ENCODE measurements around the gene HEATR5B. TPM values are rescaled to one million over a fixed set of nuclear protein-coding genes. Genes with fewer than 3 reads are reported as not detected.
A peak's percentile ranks its signal among the peaks of the same experiment; 100 is the strongest.

HEATR5B gene
- total and polyA plus RNA-seq, 4 experiments from 2014 or later = 6.1 to 55.2 (median 36.6) TPM

DNA sequence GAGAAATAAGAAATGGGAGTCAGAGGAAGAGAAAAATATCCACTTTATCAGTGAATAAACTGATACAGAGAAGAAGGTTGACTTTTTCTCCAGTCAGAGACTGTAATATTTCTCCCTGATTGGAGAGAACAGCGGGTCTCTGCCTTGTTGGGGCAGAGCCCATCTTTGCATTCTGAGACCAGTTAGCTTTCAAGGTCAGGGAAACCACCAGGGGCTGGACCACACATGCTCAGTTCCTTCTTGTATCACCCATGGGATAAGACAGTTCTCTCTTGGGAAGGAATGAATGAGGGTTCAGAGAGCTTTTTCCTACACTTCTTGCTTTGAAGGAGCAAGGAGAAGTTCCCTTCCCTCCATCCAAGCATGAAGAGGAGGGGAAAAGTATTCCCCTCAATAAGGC lies 12.4 kb upstream of the HEATR5B start:
- Mint-ChIP-seq H3K4me1 (no peaks in the 10 kb centered on the region), H3K4me3 (no peak overlapping the region), H3K9me3 (no peaks in the 10 kb centered on the region), H3K36me3 (peaks cover 45 to 72% of the 10 kb centered on the region in 2 donors), H3K27ac (peak overlapping the region in 4 of 7 donors; percentile 12 to 83 (median 72)), H3K27me3 (no peaks in the 10 kb centered on the region)
- Histone ChIP-seq H3K4me3 (ENCODE audit: low read length in 2 of 2) (no peak overlapping the region), H3K27ac (ENCODE audit: low read depth, low read length) (no peak overlapping the region), H3K36me3 (ENCODE audit: insufficient read depth, low read length) (peaks cover 51% of the 10 kb centered on the region), H3K27me3 (ENCODE audit: insufficient read depth, low read length) (no peaks in the 10 kb centered on the region), H3K9me3 (ENCODE audit: control insufficient read depth in 1 of 2, low read length in 2 of 2) (no peaks in the 10 kb centered on the region), H3K4me1 (ENCODE audit: insufficient read depth, low read length) (no peaks in the 10 kb centered on the region)
- CTCF ChIA-PET (ENCODE audit: partially characterized antibody) = no interaction called here
- DNase-seq = no peak
- POLR2A ChIA-PET (ENCODE audit: partially characterized antibody) = no interaction called here
- intact Hi-C loops (cut with micrococcal nuclease) = no loop called here

- Histone ChIP-seq H3K27ac (ENCODE audit: low read depth, low read length) (no peak overlapping the region), H3K27me3 (ENCODE audit: insufficient read depth, low read length) (no peaks in the 10 kb centered on the region), H3K4me1 (ENCODE audit: insufficient read depth, low read length) (no peaks in the 10 kb centered on the region), H3K36me3 (ENCODE audit: insufficient read depth, low read length) (peaks cover 32% of the 10 kb centered on the region), H3K9me3 (ENCODE audit: control insufficient read depth in 1 of 2, low read length in 2 of 2) (no peaks in the 10 kb centered on the region), H3K4me3 (ENCODE audit: low read length in 2 of 2) (no peak overlapping the region)
- Mint-ChIP-seq H3K9me3 (no peaks in the 10 kb centered on the region), H3K4me1 (peaks cover 3 to 18% (median 9%) of the 10 kb centered on the region in 4 donors), H3K27ac (no peak overlapping the region), H3K27me3 (no peaks in the 10 kb centered on the region), H3K36me3 (peaks cover 34 to 58% of the 10 kb centered on the region in 2 donors), H3K4me3 (no peak overlapping the region)
- POLR2A ChIA-PET (ENCODE audit: partially characterized antibody) = no interaction called here
- DNase-seq = no peak
- intact Hi-C loops (cut with micrococcal nuclease) = no loop called here
- CTCF ChIA-PET (ENCODE audit: partially characterized antibody) = no interaction called here
Measured at GRCh38 chr2:37091873-37092272, 7.7 kb upstream of the HEATR5B start.

- Mint-ChIP-seq H3K36me3 (peaks cover 29 to 44% of the 10 kb centered on the region in 2 donors), H3K9me3 (no peaks in the 10 kb centered on the region), H3K4me1 (peaks cover 5 to 19% (median 10%) of the 10 kb centered on the region in 4 donors), H3K27ac (peak overlapping the region in 1 of 7 donors; percentile 56), H3K27me3 (no peaks in the 10 kb centered on the region), H3K4me3 (no peak overlapping the region)
- intact Hi-C loops (cut with micrococcal nuclease) = no loop called here
- DNase-seq = no peak
- H3K9me3 ChIP-seq (ENCODE audit: control insufficient read depth in 1 of 2, low read length in 2 of 2) = no peaks in the 10 kb centered on the region
- H3K4me3 ChIP-seq (ENCODE audit: low read length in 2 of 2) = no peak overlapping the region
- POLR2A ChIA-PET (ENCODE audit: partially characterized antibody) = interaction anchor here (0.9 kb wide), 1 partner anchor 16 kb away, joined by 3 read pairs; no protein-coding TSS in a partner anchor
- H3K36me3 ChIP-seq (ENCODE audit: insufficient read depth, low read length) = peaks cover 21% of the 10 kb centered on the region
- H3K4me1 ChIP-seq (ENCODE audit: insufficient read depth, low read length) = peaks cover 4% of the 10 kb centered on the region
- CTCF ChIA-PET (ENCODE audit: partially characterized antibody) = no interaction called here
- no peak overlapping the region for H3K27ac ChIP-seq (ENCODE audit: low read depth, low read length)
- H3K27me3 ChIP-seq (ENCODE audit: insufficient read depth, low read length) = no peaks in the 10 kb centered on the region
Measured at GRCh38 chr2:37090019-37090477, 5.9 kb upstream of the HEATR5B start.

- no peak overlapping the region for H3K27ac ChIP-seq (ENCODE audit: low read depth, low read length)
- CTCF ChIA-PET (ENCODE audit: partially characterized antibody) = no interaction called here
Measured at GRCh38 chr2:37085731-37086147, 1.6 kb upstream of the HEATR5B start.

GRCh38 chr2:37084797-37085196 lies 625 bp upstream of the HEATR5B start:
- H3K9me3 ChIP-seq (ENCODE audit: control insufficient read depth in 1 of 2, low read length in 2 of 2) = no peaks in the 10 kb centered on the region
- POLR2A ChIA-PET (ENCODE audit: partially characterized antibody) = interaction anchor here (1.4 to 2.4 kb wide), 3 partner anchors 72 to 147 kb away, joined by 3 to 16 read pairs (median 7); partner anchors contain the start of genes CEBPZ, EIF2AK2, NDUFAF7 and STRN
- no peak overlapping the region for H3K4me3 Mint-ChIP-seq
- no peaks in the 10 kb centered on the region for H3K27me3 ChIP-seq (ENCODE audit: insufficient read depth, low read length)
- peak overlapping the region; percentile 85 to 94 for H3K4me3 ChIP-seq (ENCODE audit: low read length in 2 of 2)
- H3K27ac Mint-ChIP-seq = no peak overlapping the region
- peaks cover 22 to 31% of the 10 kb centered on the region in 2 donors for H3K36me3 Mint-ChIP-seq
- peaks cover 13 to 35% (median 26%) of the 10 kb centered on the region in 4 donors for H3K4me1 Mint-ChIP-seq
- intact Hi-C loops (cut with micrococcal nuclease) = loop anchor here (1.0 to 2.0 kb wide), 3 partner anchors 72 to 118 kb away; partner anchors contain the start of genes CEBPZOS, EIF2AK2 and STRN
- CTCF ChIA-PET (ENCODE audit: partially characterized antibody) = no interaction called here
- H3K4me1 ChIP-seq (ENCODE audit: insufficient read depth, low read length) = peaks cover 46% of the 10 kb centered on the region
- H3K27ac ChIP-seq (ENCODE audit: low read depth, low read length) = peak overlapping the region; percentile 81
- peaks cover 4% of the 10 kb centered on the region for H3K36me3 ChIP-seq (ENCODE audit: insufficient read depth, low read length)
- no peaks in the 10 kb centered on the region for H3K9me3 Mint-ChIP-seq
- H3K27me3 Mint-ChIP-seq = no peaks in the 10 kb centered on the region
- no peak for DNase-seq

More at GRCh38 chr2:37085731-37086147, 1.6 kb upstream of the HEATR5B start:
- H3K4me3 Mint-ChIP-seq = no peak overlapping the region
- intact Hi-C loops (cut with micrococcal nuclease) = loop anchor here (2.0 kb wide), 1 partner anchor 71 kb away; the partner anchor contains the start of gene EIF2AK2
- peaks cover 37% of the 10 kb centered on the region for H3K4me1 ChIP-seq (ENCODE audit: insufficient read depth, low read length)
- H3K27me3 Mint-ChIP-seq = no peaks in the 10 kb centered on the region
- peaks cover 4% of the 10 kb centered on the region for H3K36me3 ChIP-seq (ENCODE audit: insufficient read depth, low read length)
- H3K27me3 ChIP-seq (ENCODE audit: insufficient read depth, low read length) = no peaks in the 10 kb centered on the region
- peaks cover 13 to 26% (median 22%) of the 10 kb centered on the region in 4 donors for H3K4me1 Mint-ChIP-seq
- no peak overlapping the region for H3K4me3 ChIP-seq (ENCODE audit: low read length in 2 of 2)
- no peaks in the 10 kb centered on the region for H3K9me3 Mint-ChIP-seq
- H3K9me3 ChIP-seq (ENCODE audit: control insufficient read depth in 1 of 2, low read length in 2 of 2) = no peaks in the 10 kb centered on the region
- H3K36me3 Mint-ChIP-seq = peaks cover 23 to 29% of the 10 kb centered on the region in 2 donors
- POLR2A ChIA-PET (ENCODE audit: partially characterized antibody) = interaction anchor here (1.0 to 2.4 kb wide), 3 partner anchors 8 to 119 kb away, joined by 3 to 16 read pairs (median 3); partner anchors contain the start of gene STRN
- DNase-seq = no peak
- H3K27ac Mint-ChIP-seq = peak overlapping the region in 1 of 7 donors; percentile 23

DNA sequence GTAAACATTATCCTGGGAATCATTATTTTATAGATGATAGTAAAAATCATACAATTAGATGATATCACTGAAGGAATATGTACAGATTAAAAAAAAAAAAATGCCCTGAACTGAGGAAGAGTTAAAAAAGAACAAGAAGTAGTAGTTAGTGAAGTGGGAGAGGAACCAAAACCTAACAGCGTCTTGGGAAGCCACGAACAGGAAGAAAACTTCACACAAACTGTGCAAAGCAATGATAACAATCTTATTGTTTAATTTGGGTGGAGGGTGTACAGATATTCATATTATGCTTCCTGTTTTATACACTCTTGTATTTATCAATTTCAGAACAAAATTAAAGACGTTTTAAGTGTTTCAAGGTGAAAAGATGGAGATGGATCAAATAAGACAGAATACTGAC lies 3.5 kb downstream of the HEATR5B start:
- Histone ChIP-seq H3K36me3 (ENCODE audit: insufficient read depth, low read length) (peaks cover 21% of the 10 kb centered on the region), H3K27me3 (ENCODE audit: insufficient read depth, low read length) (no peaks in the 10 kb centered on the region), H3K9me3 (ENCODE audit: control insufficient read depth in 1 of 2, low read length in 2 of 2) (no peaks in the 10 kb centered on the region), H3K4me3 (ENCODE audit: low read length in 2 of 2) (peak overlapping the region; percentile 6 to 7), H3K27ac (ENCODE audit: low read depth, low read length) (peak overlapping the region; percentile 37), H3K4me1 (ENCODE audit: insufficient read depth, low read length) (peaks cover 66% of the 10 kb centered on the region)
- Mint-ChIP-seq H3K36me3 (peaks cover 34 to 40% of the 10 kb centered on the region in 2 donors), H3K4me3 (peak overlapping the region in 4 of 8 donors; percentile 58 to 88 (median 84)), H3K27ac (peak overlapping the region in 6 of 7 donors; percentile 75 to 96 (median 87)), H3K27me3 (no peaks in the 10 kb centered on the region), H3K4me1 (peaks cover 28 to 50% (median 38%) of the 10 kb centered on the region in 4 donors), H3K9me3 (no peaks in the 10 kb centered on the region)
- ChIA-PET CTCF (ENCODE audit: partially characterized antibody) (no interaction called here), POLR2A (ENCODE audit: partially characterized antibody) (no interaction called here)
- intact Hi-C loops (cut with micrococcal nuclease) = no loop called here
- DNase-seq = peak in 3 of 5 donors; percentile 12 to 28 (median 27)

DNA sequence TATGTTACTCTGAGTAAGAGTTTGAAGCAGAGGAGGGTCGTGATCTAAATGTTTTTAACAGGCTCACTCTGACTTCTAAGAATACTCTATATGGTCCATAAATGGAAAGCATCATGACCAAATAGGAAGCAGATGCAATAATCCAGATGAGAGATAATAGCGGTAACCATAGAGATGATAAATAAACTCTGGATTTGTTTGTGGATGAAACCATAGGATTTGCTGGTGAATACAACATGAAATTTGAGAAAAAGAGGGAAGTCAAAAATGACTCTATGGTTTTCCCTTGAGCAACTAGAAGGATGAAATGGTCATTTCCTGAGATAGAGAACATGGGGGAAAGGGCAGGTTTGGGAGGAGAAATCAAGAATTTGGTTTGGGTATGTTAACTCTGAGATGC lies 3.9 kb downstream of the HEATR5B start:
- H3K4me1 ChIP-seq (ENCODE audit: insufficient read depth, low read length) = peaks cover 63% of the 10 kb centered on the region

More for the DNA sequence above, 3.9 kb downstream of the HEATR5B start:
- peaks cover 28 to 53% (median 39%) of the 10 kb centered on the region in 4 donors for H3K4me1 Mint-ChIP-seq
- Histone ChIP-seq H3K27ac (ENCODE audit: low read depth, low read length) (peak overlapping the region; percentile 37), H3K36me3 (ENCODE audit: insufficient read depth, low read length) (peaks cover 21% of the 10 kb centered on the region), H3K9me3 (ENCODE audit: control insufficient read depth in 1 of 2, low read length in 2 of 2) (no peaks in the 10 kb centered on the region), H3K27me3 (ENCODE audit: insufficient read depth, low read length) (no peaks in the 10 kb centered on the region), H3K4me3 (ENCODE audit: low read length in 2 of 2) (peak overlapping the region; percentile 6 to 7)
- CTCF ChIA-PET (ENCODE audit: partially characterized antibody) = no interaction called here
- intact Hi-C loops (cut with micrococcal nuclease) = no loop called here
- peaks cover 37 to 44% of the 10 kb centered on the region in 2 donors for H3K36me3 Mint-ChIP-seq
- H3K27ac Mint-ChIP-seq = peak overlapping the region in 6 of 7 donors; percentile 75 to 96 (median 87)
- peak overlapping the region in 4 of 8 donors; percentile 58 to 88 (median 84) for H3K4me3 Mint-ChIP-seq
- H3K27me3 Mint-ChIP-seq = no peaks in the 10 kb centered on the region
- H3K9me3 Mint-ChIP-seq = no peaks in the 10 kb centered on the region
- POLR2A ChIA-PET (ENCODE audit: partially characterized antibody) = no interaction called here
- DNase-seq = no peak

Measured in CD4-positive, alpha-beta memory T cell (primary cell).